VCaP (cell line): ENCODE data around the gene HSPBP1.

ENCODE experiments used
- H3K27ac ChIP-seq: fragments of 450-650 bp; 2 replicates; pipeline ENCODE4 v1.5.1; 2017
- TF ChIP-seq, protein P1 (sequence below): fragments of 450-650 bp; conservative IDR thresholded peaks from 2 replicates; pipeline ENCODE4 v1.5.1; 2017; ENCODE audit warnings: mild to moderate bottlenecking, moderate library complexity

Gene HSPBP1

DNA sequence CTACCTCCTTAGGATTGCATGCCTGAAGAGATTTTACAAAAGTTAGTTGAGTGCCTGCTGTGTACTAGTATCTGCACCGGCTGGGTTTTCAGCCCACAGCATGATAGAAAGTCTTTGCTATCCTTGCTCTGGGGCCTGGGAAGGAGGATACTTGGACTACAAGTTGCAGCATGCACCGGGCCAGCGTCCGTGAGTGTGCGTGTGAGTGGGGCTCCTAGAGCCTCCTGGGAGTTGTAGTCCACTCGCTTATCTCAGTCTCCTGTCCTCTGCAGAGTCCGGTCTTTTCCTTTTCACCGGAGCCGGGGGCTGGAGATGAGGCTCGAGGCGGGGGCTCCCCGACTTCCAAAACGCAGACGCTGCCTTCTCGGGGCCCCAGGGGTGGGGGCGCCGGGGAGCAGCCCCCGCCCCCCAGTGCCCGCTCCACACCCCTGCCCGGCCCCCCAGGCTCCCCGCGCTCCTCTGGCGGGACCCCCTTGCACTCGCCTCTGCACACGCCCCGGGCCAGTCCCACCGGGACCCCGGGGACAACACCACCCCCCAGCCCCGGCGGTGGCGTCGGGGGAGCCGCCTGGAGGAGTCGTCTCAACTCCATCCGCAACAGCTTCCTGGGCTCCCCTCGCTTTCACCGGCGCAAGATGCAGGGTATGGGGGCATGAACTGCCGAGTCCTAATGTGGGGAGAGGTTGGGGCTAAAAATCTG lies 24.5 kb upstream of the HSPBP1 start:
- H3K27ac ChIP-seq: no peak overlapping the region
- TF ChIP-seq, protein P1, sequence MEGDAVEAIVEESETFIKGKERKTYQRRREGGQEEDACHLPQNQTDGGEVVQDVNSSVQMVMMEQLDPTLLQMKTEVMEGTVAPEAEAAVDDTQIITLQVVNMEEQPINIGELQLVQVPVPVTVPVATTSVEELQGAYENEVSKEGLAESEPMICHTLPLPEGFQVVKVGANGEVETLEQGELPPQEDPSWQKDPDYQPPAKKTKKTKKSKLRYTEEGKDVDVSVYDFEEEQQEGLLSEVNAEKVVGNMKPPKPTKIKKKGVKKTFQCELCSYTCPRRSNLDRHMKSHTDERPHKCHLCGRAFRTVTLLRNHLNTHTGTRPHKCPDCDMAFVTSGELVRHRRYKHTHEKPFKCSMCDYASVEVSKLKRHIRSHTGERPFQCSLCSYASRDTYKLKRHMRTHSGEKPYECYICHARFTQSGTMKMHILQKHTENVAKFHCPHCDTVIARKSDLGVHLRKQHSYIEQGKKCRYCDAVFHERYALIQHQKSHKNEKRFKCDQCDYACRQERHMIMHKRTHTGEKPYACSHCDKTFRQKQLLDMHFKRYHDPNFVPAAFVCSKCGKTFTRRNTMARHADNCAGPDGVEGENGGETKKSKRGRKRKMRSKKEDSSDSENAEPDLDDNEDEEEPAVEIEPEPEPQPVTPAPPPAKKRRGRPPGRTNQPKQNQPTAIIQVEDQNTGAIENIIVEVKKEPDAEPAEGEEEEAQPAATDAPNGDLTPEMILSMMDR: no peak

GRCh38 chr19:55303477-55303876 lies 23.6 kb upstream of the HSPBP1 start:
- no peak overlapping the region for H3K27ac ChIP-seq
- TF ChIP-seq, protein P1: no peak

DNA sequence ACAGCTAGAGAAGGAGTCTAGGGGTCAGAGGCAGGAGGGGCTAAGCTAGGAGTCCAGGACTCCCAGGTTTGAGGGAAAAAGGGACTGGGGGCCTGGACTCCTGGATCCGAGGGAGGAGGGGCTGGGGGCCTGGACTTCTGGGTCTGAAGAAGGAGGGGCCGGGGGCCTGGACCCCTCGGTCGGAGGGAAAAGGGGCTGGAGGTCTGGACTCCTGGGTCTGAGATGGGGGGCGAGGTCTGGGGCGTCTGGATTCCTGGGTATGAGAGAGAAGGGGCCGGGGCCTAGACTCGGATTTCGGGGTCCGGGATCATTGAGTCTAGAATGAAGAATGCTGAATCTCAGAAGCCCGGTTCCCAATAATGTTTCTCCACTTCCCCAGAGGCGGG lies 22.4 kb upstream of the HSPBP1 start:
- TF ChIP-seq, protein P1: no peak
- peak overlapping the region; percentile 70; the same call in 1 of the 2 replicates for H3K27ac ChIP-seq

GRCh38 chr19:55301459-55302317 lies 21.8 kb upstream of the HSPBP1 start:
- peak overlapping the region; percentile 70; the same call in 1 of the 2 replicates for H3K27ac ChIP-seq
- TF ChIP-seq, protein P1: peak; percentile 97

GRCh38 chr19:55300886-55301458 lies 21.1 kb upstream of the HSPBP1 start:
- TF ChIP-seq, protein P1: no peak
- peak overlapping the region; percentile 70; the same call in 1 of the 2 replicates for H3K27ac ChIP-seq

DNA sequence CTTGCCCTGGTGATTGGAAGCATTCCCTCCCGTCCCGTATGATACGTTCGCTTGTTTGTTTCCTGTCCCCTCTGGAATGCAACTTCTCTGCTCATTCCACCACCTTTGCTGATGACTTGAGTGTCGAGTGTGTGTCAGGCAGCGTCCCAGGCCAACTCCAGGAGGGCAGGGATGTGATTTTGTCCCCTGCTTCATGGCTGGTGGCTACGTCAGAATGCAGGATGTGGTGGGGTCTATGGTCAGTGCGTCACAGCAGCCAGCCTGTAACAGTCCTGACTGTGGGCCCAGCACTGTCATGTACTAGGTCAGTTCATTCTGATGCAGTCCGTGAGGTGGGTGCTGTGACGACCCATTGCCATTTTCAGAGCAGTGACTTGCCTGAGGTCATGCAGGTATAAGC lies 20.1 kb upstream of the HSPBP1 start:
- H3K27ac ChIP-seq: no peak overlapping the region
- TF ChIP-seq, protein P1: no peak

DNA sequence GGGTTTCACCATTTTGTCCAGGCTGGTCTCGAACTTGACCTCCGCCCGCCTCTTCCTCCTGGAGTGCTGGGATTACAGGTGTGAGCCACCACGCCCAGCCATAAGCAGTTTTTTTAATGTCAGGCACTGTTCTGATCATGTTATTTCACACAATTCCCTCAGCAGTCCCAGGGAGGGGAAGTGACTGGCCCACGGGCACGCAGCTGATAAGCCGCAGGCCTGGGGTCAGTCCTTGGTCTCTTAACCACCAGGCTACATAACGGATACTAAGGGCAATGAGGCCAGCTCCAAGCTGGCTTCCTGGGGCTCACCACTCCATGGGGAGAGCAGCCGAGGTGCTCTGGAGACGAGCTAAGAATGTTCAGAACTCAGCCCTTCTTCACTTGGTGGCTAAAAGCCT lies 17.4 kb upstream of the HSPBP1 start:
- no peak overlapping the region for H3K27ac ChIP-seq
- TF ChIP-seq, protein P1: no peak
